ENCODE data around the gene IGSF9.

Gene IGSF9

GRCh38 chr1:159970932-159971342, 25.5 kb upstream of the IGSF9 start:
- no peak for DNase-seq

GRCh38 chr1:159968901-159969300, 23.5 kb upstream of the IGSF9 start:
- DNase-seq, result no peak

- no peak for DNase-seq
Observed at GRCh38 chr1:159965263-159965662, 19.9 kb upstream of the IGSF9 start.

- DNase-seq, result no peak
Observed at GRCh38 chr1:159964144-159964543, 18.7 kb upstream of the IGSF9 start.

GRCh38 chr1:159962176-159962575, 16.8 kb upstream of the IGSF9 start:
- no peak for DNase-seq

- no peak for DNase-seq
Observed at GRCh38 chr1:159961636-159962035, 16.2 kb upstream of the IGSF9 start.

- no peak for DNase-seq
Observed at GRCh38 chr1:159960721-159961381, 15.4 kb upstream of the IGSF9 start.

- DNase-seq, result no peak
Observed at GRCh38 chr1:159959451-159959850, 14.0 kb upstream of the IGSF9 start.

GRCh38 chr1:159958719-159959380, 13.4 kb upstream of the IGSF9 start:
- DNase-seq, result no peak

GRCh38 chr1:159957824-159958268, 12.4 kb upstream of the IGSF9 start:
- no peak for DNase-seq

- no peak for DNase-seq
Observed at GRCh38 chr1:159955456-159955855, 10.0 kb upstream of the IGSF9 start.

GRCh38 chr1:159953536-159954515, 8.4 kb upstream of the IGSF9 start, which contains the start of gene SLAMF9:
Gene SLAMF9, minus strand, starts transcription at chr1:159954237. Its CDS starts 100 bp downstream, at chr1:159954137.
- DNase-seq, result peak; percentile 34

- no peak for DNase-seq
Observed at GRCh38 chr1:159952932-159953331, 7.5 kb upstream of the IGSF9 start.

- no peak for DNase-seq
Observed at GRCh38 chr1:159951551-159951950, 6.1 kb upstream of the IGSF9 start.

- DNase-seq, result peak; percentile 18
Observed at GRCh38 chr1:159951016-159951415, 5.6 kb upstream of the IGSF9 start.

GRCh38 chr1:159949981-159950381, 4.6 kb upstream of the IGSF9 start:
- DNase-seq, result no peak

- no peak for DNase-seq
Observed at GRCh38 chr1:159949123-159949522, 3.7 kb upstream of the IGSF9 start.

- no peak for DNase-seq
Observed at GRCh38 chr1:159947942-159948341, 2.5 kb upstream of the IGSF9 start.

GRCh38 chr1:159946242-159947187, 1.1 kb upstream of the IGSF9 start:
- peak; percentile 36 for DNase-seq

GRCh38 chr1:159944623-159945455, 574 bp downstream of the IGSF9 start:
- peak; percentile 42 for DNase-seq

Measured in activated CD8-positive, alpha-beta memory T cell treated with anti-CD3 and anti-CD28 coated beads, Interleukin-2, amount 50 U/mL, for 48 hours (primary cell).